Amniotic stem cell (primary cell): ENCODE measurements around the gene LINGO4.
"Not testable (repeated sequence)": the region's sequence is repeated elsewhere in the genome, so short reads cannot be mapped to it uniquely, and the experiment has no call there.

Experiments
- DNase-seq: peaks from one replicate; lab custom pipeline; 2025; lab: John Stamatoyannopoulos, UW

Gene LINGO4

DNA sequence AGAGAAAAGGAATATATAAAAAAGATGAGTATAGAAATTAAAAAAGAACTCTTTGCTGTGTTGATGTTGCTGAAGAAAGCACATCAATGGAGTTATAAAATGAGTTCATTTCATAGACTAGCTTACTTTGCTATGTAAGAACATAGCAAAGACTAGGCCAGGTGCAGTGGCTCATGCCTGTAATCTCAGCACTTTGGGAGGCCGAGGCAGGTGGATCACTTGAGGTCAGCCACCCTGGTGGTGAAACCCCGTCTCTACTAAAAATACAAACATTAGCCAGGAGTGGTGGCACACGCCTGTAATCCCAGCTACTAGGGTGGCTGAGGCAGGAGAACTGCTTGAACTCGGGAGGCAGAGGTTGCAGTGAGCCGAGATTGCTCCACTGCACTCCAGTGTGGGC, 23.2 kb downstream of the LINGO4 start:
- DNase-seq, result not testable (repeated sequence)

DNA sequence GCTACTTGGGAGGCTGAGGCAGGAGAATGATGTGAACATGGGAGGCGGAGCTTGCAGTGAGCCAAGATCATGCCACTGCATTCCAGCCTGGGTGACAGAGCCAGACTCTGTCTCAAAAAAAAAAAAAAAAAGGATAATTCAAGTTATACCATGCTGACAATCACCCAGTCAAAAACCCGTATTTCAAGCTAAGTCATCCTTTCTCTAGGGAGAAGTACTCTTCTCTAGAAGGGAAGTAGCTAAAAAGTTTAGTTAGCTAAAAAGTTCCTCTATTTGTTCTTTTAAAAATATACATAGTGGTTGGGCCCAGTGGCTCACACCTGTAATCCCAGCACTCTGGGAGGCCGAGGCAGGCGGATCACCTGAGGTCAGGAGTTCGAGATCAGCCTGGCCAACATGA, 24.5 kb downstream of the LINGO4 start:
- DNase-seq, result not testable (repeated sequence)

DNA sequence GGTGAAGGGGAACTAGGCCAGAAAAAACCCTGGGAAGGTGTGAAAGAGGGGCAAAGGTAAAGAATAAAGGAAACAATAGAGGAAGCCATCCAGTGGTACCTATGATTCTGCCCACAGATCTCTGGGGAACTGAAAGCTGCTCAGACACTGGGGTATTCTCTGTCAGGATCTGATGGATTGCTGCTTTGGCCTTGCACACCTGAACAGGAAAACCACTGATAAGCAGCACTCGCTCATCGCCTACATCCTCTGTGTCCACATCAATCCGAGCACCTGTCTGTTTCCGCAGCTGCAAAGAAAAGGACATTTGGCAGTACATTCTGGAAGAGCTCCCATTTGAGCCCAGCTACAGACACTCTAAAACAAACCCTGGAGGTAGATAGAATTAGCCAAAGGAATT, 25.4 kb downstream of the LINGO4 start:
- DNase-seq, result no peak

DNA sequence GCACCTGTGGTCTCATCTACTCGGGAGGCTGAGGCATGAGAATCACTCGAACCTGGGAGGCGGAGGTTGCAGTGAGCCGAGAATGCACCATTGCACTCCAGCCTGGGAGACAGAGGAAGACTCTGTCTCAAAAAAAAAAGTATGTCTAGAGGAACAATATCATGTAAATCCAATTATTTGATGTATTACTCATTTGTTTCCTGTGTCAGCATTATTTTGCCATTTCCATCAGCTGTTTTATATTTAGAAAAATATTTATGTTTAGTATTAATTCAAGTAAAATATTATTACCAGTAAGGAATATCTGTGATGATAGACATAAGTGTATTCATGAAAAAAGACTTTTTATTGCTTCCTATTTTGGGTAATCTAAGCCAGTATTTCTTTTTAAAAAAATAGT, 27.9 kb downstream of the LINGO4 start:
- DNase-seq, result no peak

DNA sequence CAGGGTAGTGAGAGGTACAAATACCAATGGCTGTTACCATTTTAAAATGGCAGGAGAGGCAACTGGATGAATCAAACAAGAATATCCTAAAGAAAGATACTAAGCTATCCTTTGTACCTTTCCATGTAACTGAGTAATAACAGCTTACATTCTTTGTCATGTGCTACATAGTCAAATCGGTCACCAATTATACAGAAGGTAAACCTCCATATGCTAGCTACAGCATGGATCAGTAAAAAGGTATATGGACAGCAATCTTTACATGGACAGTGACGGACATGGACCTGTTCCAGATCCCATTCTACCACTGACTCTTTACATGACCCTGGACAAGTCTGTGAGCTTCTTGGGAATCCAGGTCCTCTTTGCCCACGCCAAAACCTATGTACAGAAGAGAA, 28.6 kb downstream of the LINGO4 start:
- DNase-seq, result no peak

DNA sequence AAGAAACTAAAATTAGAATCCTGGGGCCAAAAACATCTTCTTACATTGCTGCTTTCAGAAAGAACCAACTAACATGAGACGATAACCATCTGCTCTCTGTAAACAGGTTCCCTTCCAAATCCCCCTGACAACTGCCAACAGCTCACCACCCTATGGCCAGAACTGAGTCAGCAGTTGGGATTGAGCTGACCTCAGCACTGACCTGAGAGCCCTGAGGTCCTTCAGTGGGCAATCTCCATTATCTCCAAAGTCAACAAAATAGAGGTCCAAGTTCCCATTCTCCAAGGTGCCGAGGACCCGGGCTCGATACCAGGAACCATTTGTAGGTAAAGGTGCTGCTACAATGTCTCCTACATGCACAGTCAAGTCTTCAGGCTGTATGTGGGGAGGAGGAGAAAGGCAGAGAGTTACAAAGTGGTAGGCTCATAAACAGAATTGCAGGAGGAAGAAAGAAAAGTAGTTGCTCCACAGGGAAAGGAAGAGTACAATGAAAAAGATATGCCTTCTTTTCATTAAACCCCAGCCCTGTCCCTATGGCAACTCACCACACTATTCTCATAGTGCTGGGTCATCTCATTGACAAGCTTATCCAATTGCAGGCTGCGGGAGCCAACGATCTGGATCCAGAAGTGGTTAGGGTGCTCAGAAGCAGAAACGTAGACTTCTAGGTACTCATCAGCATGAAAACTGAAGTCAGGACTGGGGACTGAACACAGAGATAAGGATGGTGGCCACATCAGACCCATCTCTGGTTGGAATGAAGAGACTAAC, 29.1 kb downstream of the LINGO4 start:
- no peak for DNase-seq

DNA sequence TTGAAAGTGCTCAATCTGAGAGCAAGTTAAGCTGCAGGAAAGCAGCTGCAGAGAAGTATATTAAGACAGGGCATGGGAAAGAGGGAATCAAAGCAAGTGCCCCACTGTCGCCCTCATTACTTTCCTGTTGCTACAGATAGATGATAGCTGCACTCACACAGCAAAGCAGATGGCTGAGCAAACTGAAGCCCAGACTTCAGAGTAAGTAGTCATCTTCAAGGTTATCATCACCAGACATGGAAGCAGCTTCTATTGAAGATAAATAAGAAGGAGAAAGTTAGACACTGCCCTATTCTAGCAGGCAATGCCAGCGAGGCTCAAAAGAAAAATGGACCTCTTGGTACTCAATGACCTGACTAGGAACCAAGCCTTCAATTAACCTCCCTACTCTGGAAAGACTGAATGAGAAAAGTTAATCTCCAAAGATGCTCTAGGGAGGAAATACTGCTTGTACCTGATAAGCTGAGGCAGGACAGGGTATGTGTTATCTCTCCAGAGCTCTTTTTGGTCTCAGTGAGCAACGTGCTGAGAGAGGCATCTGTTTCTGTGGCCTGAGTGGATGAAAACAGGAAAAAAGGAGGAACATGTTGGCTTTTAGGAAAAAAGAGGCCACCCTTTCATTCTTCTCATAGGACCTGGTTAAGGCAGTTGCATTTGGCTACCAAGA, 30.8 kb downstream of the LINGO4 start:
- no peak for DNase-seq

DNA sequence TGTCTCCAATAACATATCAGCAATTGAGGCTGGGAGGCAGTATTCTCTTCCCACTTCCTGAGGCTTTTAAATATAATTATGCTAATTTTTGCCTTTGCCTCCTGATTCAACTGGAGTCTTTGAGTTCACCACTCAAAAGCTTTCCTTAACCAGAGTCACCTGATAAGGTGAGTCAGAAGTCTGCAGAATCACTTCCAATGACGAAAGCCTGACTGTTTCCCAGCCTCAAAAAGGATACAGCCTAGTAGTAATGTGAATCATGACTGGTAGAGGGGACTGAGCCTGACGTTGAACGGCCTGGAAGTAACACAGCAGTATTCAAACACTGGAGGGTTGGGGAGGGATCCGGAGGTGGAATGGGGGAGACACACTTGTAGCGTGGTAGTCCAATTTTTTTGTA, 31.5 kb downstream of the LINGO4 start:
- peak; percentile 7 for DNase-seq

DNA sequence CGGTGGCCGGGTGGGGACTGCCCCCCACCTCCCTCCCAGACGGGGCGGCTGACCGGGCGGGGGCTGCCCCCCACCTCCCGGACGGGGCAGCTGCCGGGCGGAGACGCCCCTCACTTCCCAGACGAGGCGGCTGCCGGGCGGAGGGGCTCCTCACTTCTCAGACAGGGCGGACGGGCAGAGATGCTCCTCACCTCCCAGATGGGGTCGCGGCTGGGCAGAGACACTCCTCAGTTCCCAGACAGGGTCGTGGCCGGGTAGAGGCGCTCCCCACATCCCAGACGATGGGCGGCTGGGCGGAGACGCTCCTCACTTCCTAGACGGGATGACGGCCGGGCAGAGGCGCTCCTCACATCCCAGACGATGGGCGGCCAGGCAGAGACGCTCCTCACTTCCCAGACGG, 35.9 kb downstream of the LINGO4 start:
- DNase-seq, result not testable (repeated sequence)

DNA sequence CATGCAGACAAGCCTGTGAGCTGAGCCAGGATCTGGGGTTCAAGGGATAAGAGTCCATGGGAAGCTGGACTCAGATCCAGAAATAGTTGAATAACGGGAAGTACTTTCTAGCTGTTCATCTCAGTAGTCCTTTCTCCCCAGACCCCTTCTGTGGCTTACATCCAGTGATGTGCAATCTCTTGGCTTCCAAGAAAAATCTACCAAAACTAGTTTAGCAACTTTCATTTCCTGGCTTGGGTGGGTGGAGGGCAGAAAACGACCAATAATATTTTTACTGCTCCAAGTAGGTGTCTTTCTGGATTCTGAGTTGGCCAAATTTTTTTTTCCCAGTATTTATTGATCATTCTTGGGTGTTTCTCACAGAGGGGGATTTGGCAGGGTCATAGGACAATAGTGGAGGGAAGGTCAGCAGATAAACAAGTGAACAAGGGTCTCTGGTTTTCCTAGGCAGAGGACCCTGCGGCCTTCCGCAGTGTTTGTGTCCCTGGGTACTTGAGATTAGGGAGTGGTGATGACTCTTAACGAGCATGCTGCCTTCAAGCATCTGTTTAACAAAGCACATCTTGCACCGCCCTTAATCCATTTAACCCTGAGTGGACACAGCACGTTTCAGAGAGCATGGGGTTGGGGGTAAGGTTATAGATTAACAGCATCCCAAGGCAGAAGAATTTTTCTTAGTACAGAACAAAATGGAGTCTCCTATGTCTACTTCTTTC, 36.7 kb downstream of the LINGO4 start:
- DNase-seq, result not testable (repeated sequence)

DNA sequence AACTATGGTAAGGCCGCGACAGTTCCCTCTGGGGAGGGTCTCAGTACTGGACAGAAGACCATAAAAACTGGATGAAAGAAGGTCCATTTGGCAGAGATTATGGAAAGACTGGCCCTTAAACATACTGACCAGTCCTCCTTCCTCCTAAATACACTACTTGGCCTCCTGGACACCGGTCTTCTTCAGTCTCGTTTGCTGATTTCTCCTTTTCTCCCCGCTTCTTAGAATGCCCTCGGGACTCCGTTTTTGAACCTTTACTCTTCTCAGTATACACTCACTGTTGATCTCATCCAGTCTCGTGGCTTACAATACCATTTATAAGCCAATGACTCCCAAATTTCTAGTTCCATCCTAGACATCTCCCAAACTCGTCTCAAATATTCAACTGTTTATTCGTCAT, 41.2 kb downstream of the LINGO4 start:
- DNase-seq, result no peak

DNA sequence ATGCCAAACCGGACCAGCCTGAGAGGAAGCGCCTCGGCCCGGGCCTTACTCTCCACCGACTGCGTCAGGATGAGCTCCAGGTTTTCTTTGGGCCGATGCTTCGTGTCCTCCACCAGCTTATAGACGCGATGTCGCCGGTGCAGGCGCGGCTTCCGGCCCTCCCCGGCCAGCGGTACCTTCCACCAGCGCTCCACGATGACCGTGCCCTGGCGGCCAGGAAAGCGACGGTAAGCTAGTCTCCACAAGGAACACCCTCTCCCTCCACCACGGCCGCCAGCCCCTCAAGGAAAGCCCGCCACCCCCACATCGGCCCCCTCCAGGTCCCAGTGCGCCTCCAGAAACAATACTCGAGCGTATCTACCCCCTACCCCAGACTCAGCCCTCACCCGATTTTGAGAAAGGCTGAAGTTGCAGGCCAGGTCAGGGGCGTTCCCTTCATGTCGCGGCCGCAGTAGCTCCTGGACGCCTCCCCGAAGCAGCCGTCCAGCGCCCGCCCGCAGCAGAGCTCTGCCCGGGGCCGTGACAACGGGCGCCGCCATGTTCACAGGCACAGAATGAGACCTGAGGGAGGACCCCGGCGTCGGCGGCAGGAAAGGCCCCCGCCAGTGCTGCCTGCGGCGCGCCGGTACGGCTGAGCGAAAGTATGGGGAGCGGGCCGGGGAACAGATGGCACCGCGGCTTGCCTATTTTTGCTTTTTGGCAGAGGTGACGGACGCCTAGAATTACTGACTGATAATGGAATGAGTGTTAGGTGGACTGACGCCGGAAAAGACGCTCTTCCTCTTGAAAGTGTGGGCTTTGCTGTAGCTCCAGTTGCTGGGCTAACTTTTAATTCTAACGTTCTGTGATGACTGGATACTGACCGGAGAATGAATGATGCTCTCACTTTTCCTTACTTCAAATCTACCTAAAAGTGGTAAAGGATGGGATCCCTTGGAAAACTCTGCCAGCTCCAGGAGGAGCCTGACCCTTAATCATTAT, 42.0 kb downstream of the LINGO4 start, which contains the start of gene MRPL9:
Gene MRPL9 (minus strand): TSS at position 556 of the 981 bp plus-strand sequence. CDS start 17 bp downstream, at position 539.
- peak; percentile 32 for DNase-seq

DNA sequence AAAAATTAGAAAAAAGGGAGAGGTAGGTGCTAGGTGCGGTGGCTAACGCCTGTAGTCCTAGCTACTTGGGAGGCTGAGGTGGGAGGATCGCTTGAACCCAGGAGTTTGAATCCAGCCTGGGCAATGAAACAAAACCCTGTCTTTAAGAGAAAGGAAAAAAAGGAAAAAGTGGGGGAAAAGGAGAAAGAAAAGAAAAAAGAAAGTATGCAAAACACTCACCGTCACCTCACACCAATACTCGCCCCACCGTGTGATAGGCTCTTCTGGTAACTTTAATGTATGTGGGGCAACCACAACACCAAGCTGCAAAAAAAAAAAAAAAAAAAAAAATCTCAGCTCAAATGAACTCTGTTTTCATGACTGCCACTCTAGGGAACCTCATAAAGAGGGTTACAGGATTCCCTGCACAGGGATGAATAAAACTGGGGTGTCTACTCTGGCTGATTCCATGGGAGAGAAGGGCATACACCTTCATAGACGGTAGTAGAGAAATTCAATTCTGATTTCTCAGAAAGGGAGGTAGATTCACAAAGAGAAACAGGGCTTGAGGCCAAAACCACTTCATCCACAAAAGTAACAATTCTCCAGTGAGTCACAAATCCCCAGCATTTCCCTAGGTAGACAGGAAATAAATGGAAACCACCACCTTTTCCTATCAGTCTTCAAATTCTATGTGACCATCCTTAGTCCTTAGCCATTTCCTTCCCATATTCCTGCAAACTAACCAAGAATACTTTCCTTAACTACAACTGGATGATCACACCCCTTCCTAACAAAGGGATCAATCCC, 44.4 kb downstream of the LINGO4 start:
- no peak for DNase-seq

DNA sequence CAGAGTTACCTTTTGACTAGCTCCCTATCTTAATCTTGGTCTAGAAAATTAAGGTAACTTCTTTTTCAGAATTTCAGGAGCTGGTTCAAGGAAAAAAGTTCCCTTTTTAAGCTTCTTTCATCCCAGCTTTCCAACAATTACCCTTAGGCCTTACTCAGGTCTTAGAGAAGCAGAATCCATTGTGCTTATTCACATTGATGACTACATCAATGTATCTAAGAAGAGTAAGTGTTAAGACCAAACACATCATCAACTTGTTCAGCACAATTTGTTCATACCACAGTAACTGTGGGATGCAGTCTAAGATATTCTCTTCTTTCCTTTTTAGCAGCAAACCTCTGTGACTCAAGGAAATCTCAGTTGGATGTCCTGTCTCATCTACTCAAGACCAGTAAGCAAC, 46.0 kb downstream of the LINGO4 start:
- no peak for DNase-seq

DNA sequence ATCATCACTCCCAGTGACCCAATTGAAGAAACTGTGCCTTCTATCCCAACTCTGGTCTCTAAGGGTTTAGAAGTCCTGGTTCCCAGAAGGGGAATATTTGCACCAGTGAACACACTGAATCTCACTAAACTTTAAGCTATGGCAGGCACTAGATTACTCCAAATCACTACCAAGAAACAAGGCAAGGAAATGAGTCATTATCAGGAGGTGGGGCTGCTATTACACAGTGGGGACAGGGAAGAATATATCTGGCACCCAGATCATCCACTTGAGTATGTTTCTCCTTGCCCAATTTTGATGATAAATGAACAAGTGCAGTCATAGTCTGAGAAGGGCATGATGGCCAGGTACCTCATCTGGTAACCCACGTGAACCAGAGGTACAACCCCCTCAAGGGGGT, 48.9 kb downstream of the LINGO4 start:
- no peak for DNase-seq
